GM23248 (cell line): Measurements from ENCODE around the gene PXDC1.

Experiments used
- EZH2 ChIP-seq: fragments of 200-600 bp; sonication (generic); IDR thresholded peaks from 2 replicates; pipeline ENCODE4 v1.6.1; 2018; ENCODE audit warnings: antibody characterized with exemption, mild to moderate bottlenecking; ENCODE audit not compliant: insufficient read depth, poor library complexity, severe bottlenecking
- EZH2phosphoT487 ChIP-seq: fragments of 200-600 bp; sonication (generic); IDR thresholded peaks from 2 replicates; pipeline ENCODE4 v1.6.1; 2018; ENCODE audit warnings: antibody characterized with exemption, moderate library complexity, mild to moderate bottlenecking, low read depth; ENCODE audit not compliant: insufficient read depth

GRCh38 chr6:3786141-3786540 lies 34.6 kb upstream of the PXDC1 start:
- TF ChIP-seq EZH2 (no peak), EZH2phosphoT487 (no peak)
